Neuronal stem cell (in vitro differentiated cells): ENCODE measurements around the gene IFT43.

Source experiments
- DNase-seq: peaks from one replicate; pipeline ENCODE4 v3.0.0-alpha.2; 2013; ENCODE audit warnings: low spot score
- H2AFZ ChIP-seq: one replicate; pipeline ENCODE4 v1.6.1; 2013; ENCODE audit warnings: mild to moderate bottlenecking, low read length, inconsistent platforms
- H2AK5ac ChIP-seq: 2 replicates; pipeline ENCODE4 v1.6.1; 2013; ENCODE audit warnings: low read depth, mild to moderate bottlenecking, inconsistent platforms, low read length, moderate library complexity, mixed read lengths
- H2BK120ac ChIP-seq: 2 replicates; pipeline ENCODE4 v1.6.1; 2013; ENCODE audit warnings: low read depth, mild to moderate bottlenecking, inconsistent platforms, low read length, moderate library complexity, mixed read lengths
- H2BK12ac ChIP-seq: one replicate; pipeline ENCODE4 v1.6.1; 2013; ENCODE audit warnings: low read length, inconsistent platforms
- H2BK15ac ChIP-seq: 2 replicates; pipeline ENCODE4 v1.6.1; 2013; ENCODE audit warnings: mild to moderate bottlenecking, low read length, inconsistent platforms, mixed read lengths
- H2BK5ac ChIP-seq: one replicate; pipeline ENCODE4 v1.6.1; 2013; ENCODE audit warnings: inconsistent platforms, mild to moderate bottlenecking, low read length, moderate library complexity
- H3K14ac ChIP-seq: one replicate; pipeline ENCODE4 v1.6.1; 2013; ENCODE audit warnings: low read length, inconsistent platforms
- H3K18ac ChIP-seq: 2 replicates; pipeline ENCODE4 v1.6.1; 2013; ENCODE audit warnings: low read length, inconsistent platforms
- H3K23ac ChIP-seq: 2 replicates; pipeline ENCODE4 v1.6.1; 2013; ENCODE audit warnings: low read depth, mild to moderate bottlenecking, mixed read lengths, low read length, inconsistent platforms; ENCODE audit not compliant: poor library complexity
- H3K27ac ChIP-seq: replicated peaks from 3 replicates; pipeline ENCODE4 v1.5.1; 2013; ENCODE audit warnings: low read length, inconsistent platforms
- H3K27me3 ChIP-seq, 3 experiments: 2 replicates each; pipeline ENCODE4 v1.6.1; 2013; ENCODE audit warnings: low read length in 3 of 3, mild to moderate bottlenecking in 2 of 3, inconsistent platforms in 1 of 3, low read depth in 1 of 3, mixed read lengths in 1 of 3, moderate library complexity in 1 of 3; ENCODE audit not compliant: control insufficient read depth in 3 of 3, insufficient read depth in 3 of 3
- H3K36me3 ChIP-seq, 2 donors: replicated peaks in 1 of 2; 2 replicates each; pipeline ENCODE4 v1.6.1; 2013; ENCODE audit warnings: low read length in 2 of 2; ENCODE audit not compliant: control insufficient read depth in 2 of 2, insufficient read depth in 2 of 2
- H3K4ac ChIP-seq: 2 replicates; pipeline ENCODE4 v1.6.1; 2013; ENCODE audit warnings: inconsistent platforms, mild to moderate bottlenecking, low read length, moderate library complexity
- H3K4me1 ChIP-seq, 2 donors: 1 replicate in 1 of 2; 2 replicates in 1 of 2; pipeline ENCODE4 v1.6.1; 2013; ENCODE audit warnings: low read length in 2 of 2, low read depth in 1 of 2; ENCODE audit not compliant: control insufficient read depth in 2 of 2, insufficient read depth in 1 of 2
- H3K4me2 ChIP-seq: one replicate; pipeline ENCODE4 v1.6.1; 2013; ENCODE audit warnings: mild to moderate bottlenecking, low read length, inconsistent platforms; ENCODE audit not compliant: insufficient read depth, poor library complexity, severe bottlenecking
- H3K4me3 ChIP-seq, 2 donors: 2 replicates each; pipeline ENCODE4 v1.5.1; 2013; ENCODE audit warnings: low read length in 2 of 2, mild to moderate bottlenecking in 2 of 2, inconsistent platforms in 1 of 2, moderate library complexity in 1 of 2
- H3K79me1 ChIP-seq: one replicate; pipeline ENCODE4 v1.6.1; 2013; ENCODE audit warnings: low read depth, mild to moderate bottlenecking, inconsistent platforms, low read length, moderate library complexity
- H3K9ac ChIP-seq: one replicate; pipeline ENCODE4 v1.6.1; 2013; ENCODE audit warnings: mild to moderate bottlenecking, low read depth, low read length, inconsistent platforms; ENCODE audit not compliant: poor library complexity
- H3K9me3 ChIP-seq, 2 donors: replicated peaks in 1 of 2; 2 replicates each; pipeline versions ENCODE3 to v1.6.1; 2013; ENCODE audit warnings: low read length in 2 of 2, mild to moderate bottlenecking in 2 of 2, inconsistent platforms in 1 of 2, low read depth in 1 of 2, mixed read lengths in 1 of 2, moderate library complexity in 1 of 2; ENCODE audit not compliant: control insufficient read depth in 2 of 2, insufficient read depth in 1 of 2
- H4K8ac ChIP-seq: one replicate; pipeline ENCODE4 v1.6.1; 2013; ENCODE audit warnings: low read depth, mild to moderate bottlenecking, inconsistent platforms, low read length, moderate library complexity
- H4K91ac ChIP-seq: one replicate; pipeline ENCODE4 v1.6.1; 2013; ENCODE audit warnings: low read length, low read depth, mild to moderate bottlenecking, inconsistent platforms; ENCODE audit not compliant: poor library complexity
- WGBS, 2 donors: extraction: QIAGEN DNeasy Blood & Tissue Kit; methylation state at CpG; one replicate each; pipeline ENCODE4 v1.1.7; 2013; ENCODE audit warnings: missing lambda C conversion rate in 2 of 2, mixed read lengths in 1 of 2; ENCODE audit not compliant: insufficient read length in 2 of 2, insufficient replicate concordance in 1 of 2; ENCODE audit errors: extremely low coverage in 2 of 2; 5-methylcytosine and 5-hydroxymethylcytosine counted together

The IFT43 gene

DNA sequence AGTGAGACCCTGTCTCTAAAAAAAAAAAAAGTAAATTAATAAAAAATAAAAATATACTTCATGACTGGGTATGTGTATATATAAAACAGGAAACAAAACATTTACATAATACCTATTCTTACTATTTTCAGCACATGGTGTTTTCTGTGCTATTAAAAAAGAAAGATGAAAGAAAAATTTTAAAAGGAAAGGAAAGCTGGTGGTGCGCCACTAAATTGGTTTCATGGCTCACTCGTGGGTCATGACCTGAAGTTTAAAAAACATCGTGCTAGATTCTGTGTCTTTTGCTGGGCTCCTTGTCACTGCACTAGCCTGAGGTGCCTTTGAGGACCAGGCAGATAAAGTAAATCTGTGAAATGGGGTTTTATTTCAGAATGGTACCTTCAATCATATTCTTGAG lies 69.8 kb downstream of the IFT43 start:
- Histone ChIP-seq H4K8ac (no peak overlapping the region), H3K18ac (no peak overlapping the region), H2AK5ac (no peak overlapping the region), H3K4me1 (no peaks in the 10 kb centered on the region), H3K4me3 (no peak overlapping the region), H3K27ac (no peak overlapping the region), H3K4ac (no peak overlapping the region), H3K36me3 (peaks cover 2 to 10% of the 10 kb centered on the region in 2 donors), H3K79me1 (no peaks in the 10 kb centered on the region), H3K14ac (no peak overlapping the region), H2BK120ac (no peak overlapping the region), H2BK5ac (no peak overlapping the region), H3K9ac (no peak overlapping the region), H3K23ac (no peak overlapping the region), H2BK15ac (no peak overlapping the region), H3K4me2 (no peak overlapping the region), H3K27me3 (no peaks in the 10 kb centered on the region), H4K91ac (no peak overlapping the region), H2AFZ (no peak overlapping the region), H3K9me3 (no peaks in the 10 kb centered on the region), H2BK12ac (no peak overlapping the region)
- WGBS, 2 donors, result no CpG with 5 or more reads among the region's 3 CpGs
- DNase-seq, result no peak

DNA sequence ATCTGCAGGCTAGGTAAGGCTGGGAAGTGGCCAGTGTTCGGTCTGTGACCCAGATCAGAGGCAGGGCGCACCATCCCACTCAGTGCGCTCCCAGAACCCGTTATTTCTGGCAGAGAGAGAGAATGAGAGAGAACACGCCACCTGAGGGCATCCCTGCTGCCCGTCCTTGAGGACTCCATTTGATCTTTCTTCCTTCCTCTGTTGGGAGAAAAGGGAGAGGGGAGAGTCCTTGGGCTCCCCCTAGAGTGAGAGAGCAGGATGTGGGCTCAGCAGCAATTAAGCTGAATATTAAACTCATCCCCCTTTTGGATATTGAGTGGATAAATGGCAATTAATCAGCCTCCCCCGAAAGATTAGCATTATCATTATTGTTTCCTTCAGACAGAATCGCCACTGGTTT lies 70.6 kb downstream of the IFT43 start:
- no peak overlapping the region for H3K14ac ChIP-seq
- no peak overlapping the region for H2BK15ac ChIP-seq
- no peak overlapping the region for H2BK5ac ChIP-seq
- H4K91ac ChIP-seq, result no peak overlapping the region
- no CpG with 5 or more reads among the region's 8 CpGs for WGBS, 2 donors
- peaks cover 2 to 12% of the 10 kb centered on the region in 2 donors for H3K36me3 ChIP-seq
- no peak overlapping the region for H3K4me3 ChIP-seq
- no peak overlapping the region for H3K4me2 ChIP-seq
- H4K8ac ChIP-seq, result no peak overlapping the region
- no peak overlapping the region for H3K27ac ChIP-seq
- no peak overlapping the region for H2AK5ac ChIP-seq
- no peak overlapping the region for H3K18ac ChIP-seq
- no peaks in the 10 kb centered on the region for H3K9me3 ChIP-seq
- no peaks in the 10 kb centered on the region for H3K79me1 ChIP-seq
- H3K27me3 ChIP-seq, result no peaks in the 10 kb centered on the region
- peak overlapping the region; percentile 69 for H2BK120ac ChIP-seq
- H3K9ac ChIP-seq, result no peak overlapping the region
- H3K4ac ChIP-seq, result no peak overlapping the region
- no peak for DNase-seq
- no peak overlapping the region for H2AFZ ChIP-seq
- H3K4me1 ChIP-seq, result no peaks in the 10 kb centered on the region
- no peak overlapping the region for H3K23ac ChIP-seq
- H2BK12ac ChIP-seq, result no peak overlapping the region

DNA sequence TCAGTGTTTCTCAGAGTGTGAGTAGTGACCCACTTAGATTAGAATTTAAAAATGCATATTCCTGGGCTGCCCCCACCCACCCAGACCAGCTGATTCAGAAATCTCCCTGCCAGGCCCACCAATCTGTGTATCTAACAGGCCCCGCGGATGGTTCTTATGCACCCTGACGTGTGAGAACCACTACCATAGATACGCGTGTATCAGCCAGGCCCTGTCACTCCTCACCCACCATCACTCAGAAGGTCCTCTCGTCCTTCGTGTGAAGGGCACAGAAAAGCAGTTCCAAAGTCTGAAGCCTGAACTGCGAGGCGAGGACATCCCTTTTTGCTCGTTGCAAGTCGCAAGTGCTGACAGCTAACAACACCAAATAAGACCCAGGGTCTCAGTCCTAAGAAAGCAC lies 72.4 kb downstream of the IFT43 start:
- H3K27me3 ChIP-seq, result no peaks in the 10 kb centered on the region
- no peak overlapping the region for H4K8ac ChIP-seq
- no peak overlapping the region for H2BK15ac ChIP-seq
- no peak overlapping the region for H2BK5ac ChIP-seq
- no peak overlapping the region for H2AFZ ChIP-seq
- no peaks in the 10 kb centered on the region for H3K79me1 ChIP-seq
- H3K23ac ChIP-seq, result no peak overlapping the region
- H3K4me1 ChIP-seq, result no peaks in the 10 kb centered on the region
- no peak overlapping the region for H3K9ac ChIP-seq
- no peaks in the 10 kb centered on the region for H3K9me3 ChIP-seq
- H3K18ac ChIP-seq, result no peak overlapping the region
- no peak overlapping the region for H4K91ac ChIP-seq
- no peak overlapping the region for H3K4me2 ChIP-seq
- no CpG with 5 or more reads among the region's 11 CpGs for WGBS, 2 donors
- H3K14ac ChIP-seq, result no peak overlapping the region
- H3K36me3 ChIP-seq, result peaks cover 2 to 16% of the 10 kb centered on the region in 2 donors
- H3K4me3 ChIP-seq, result no peak overlapping the region
- no peak overlapping the region for H2BK120ac ChIP-seq
- DNase-seq, result no peak
- H3K4ac ChIP-seq, result no peak overlapping the region
- H3K27ac ChIP-seq, result no peak overlapping the region
- H2BK12ac ChIP-seq, result no peak overlapping the region
- no peak overlapping the region for H2AK5ac ChIP-seq

DNA sequence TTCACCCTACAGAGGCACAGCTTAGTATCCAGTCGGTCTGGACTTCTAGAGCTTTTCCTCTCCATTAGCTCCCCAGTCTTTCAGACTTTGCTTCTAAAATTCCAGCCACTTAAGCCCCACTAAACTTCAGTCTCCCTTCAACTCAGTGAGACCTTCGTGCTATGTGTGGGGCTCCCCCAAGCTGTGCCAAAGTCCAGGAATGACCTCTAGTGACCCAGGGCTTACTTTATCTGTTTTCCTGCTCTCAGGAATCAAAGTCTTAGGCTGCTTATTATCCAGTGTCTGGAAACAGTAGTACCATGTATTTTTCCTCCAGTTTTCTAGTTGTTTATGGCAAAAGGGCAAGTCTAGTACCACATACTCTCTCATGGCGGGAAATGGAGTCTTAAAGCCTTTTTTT lies 77.8 kb downstream of the IFT43 start:
- WGBS, 2 donors, result no CpG with 5 or more reads among the region's 3 CpGs
- H3K9me3 ChIP-seq, result peaks cover 4 to 22% of the 10 kb centered on the region in 2 donors

More for the DNA sequence above, 77.8 kb downstream of the IFT43 start:
- DNase-seq, result no peak
- Histone ChIP-seq H3K14ac (no peak overlapping the region), H3K4ac (no peak overlapping the region), H4K8ac (no peak overlapping the region), H2BK120ac (no peak overlapping the region), H3K4me3 (no peak overlapping the region), H3K36me3 (peaks cover 10 to 54% of the 10 kb centered on the region in 2 donors), H2BK15ac (no peak overlapping the region), H3K27me3 (no peaks in the 10 kb centered on the region), H3K27ac (no peak overlapping the region), H3K18ac (no peak overlapping the region), H3K4me2 (no peak overlapping the region), H2AK5ac (no peak overlapping the region), H3K79me1 (no peaks in the 10 kb centered on the region), H3K4me1 (no peaks in the 10 kb centered on the region), H2BK5ac (no peak overlapping the region), H3K9ac (no peak overlapping the region), H3K23ac (no peak overlapping the region), H2AFZ (no peak overlapping the region), H2BK12ac (no peak overlapping the region), H4K91ac (no peak overlapping the region)
